ENCODE measurements around the gene POMP.

The POMP gene, protein sequence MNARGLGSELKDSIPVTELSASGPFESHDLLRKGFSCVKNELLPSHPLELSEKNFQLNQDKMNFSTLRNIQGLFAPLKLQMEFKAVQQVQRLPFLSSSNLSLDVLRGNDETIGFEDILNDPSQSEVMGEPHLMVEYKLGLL

DNA sequence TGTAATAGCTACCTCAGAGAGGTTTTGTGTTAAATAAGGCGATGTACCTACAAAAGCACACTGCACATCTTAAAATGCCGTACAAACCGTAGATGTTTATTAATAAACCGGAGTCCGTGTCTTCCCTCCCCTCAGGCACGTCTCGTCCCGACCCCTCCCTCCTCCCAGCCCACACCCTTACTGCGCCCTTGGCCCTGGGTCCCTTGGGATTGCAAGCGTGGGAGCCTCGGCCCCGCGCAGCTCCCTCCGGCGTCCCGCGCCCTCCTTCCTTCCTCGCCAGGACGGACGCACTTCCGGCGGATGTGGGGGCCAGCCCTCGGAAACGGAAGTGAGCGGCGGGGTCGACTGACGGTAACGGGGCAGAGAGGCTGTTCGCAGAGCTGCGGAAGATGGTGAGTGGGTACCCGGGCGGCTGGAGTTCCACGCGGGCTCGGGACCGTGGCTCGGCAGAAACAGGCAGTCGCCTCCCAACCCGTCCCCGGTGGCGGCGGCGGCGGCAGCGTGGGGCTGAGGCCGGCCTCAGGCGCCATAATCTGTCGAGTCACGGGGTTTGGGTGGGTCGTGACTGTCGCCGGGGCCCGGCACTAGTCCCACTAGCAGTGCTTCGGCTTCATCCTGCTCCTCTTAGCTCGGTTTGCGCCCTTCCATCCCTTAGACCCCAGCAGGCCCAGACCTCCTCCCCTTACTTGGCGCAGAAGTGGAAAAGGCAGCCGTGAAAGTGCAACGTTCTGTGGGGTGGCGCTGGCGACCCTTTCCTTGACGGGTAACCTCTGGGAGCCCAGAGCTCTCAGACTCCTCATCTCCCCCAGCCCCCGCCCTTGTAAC, at the start of gene POMP:
POMP (plus strand) TSS at position 335 of the 825 bp plus-strand sequence; CDS start at position 390, 55 bp downstream.
- DNase-seq (ENCODE audit: low read depth in 2 of 2): peak; percentile 87 to 91

DNA sequence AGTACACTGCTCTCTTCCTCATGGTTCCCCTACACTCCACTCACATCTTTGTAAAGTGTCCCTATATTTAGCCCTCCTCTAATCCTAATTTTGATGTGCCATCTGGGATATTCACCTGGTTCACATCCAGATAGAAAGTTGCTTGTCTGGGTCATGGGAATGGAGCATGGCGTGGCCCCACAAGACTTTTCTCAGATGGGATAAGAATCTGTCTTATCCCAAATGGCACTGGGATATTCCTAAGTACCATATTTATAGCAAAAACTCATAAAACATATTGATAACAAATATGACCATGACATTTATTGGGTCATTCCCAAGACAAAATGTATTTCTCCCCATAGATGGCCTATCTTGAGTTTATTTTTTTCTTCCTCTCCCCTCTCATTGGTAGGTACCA, 49.5 kb upstream of the POMP start:
- no peak for DNase-seq (ENCODE audit: low read depth in 2 of 2)

DNA sequence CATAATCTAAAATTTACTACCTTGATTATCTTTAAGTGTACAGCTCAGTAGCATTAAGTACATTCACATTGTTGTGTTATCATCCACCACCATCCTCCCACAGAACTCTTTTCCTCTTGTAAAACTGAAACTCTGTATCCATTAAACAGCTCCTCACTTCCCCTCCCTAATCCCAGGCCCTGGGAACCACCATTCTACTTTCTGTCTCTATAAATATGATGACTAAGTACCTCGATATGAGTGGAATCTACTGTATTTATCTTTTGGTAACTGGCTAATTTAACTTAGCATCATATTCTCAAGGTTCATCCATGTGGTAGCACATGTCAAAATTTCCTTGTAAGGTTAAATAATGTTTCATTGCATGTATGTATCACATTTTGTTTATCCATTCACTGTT, 49.0 kb upstream of the POMP start:
- DNase-seq (ENCODE audit: low read depth in 2 of 2): no peak

DNA sequence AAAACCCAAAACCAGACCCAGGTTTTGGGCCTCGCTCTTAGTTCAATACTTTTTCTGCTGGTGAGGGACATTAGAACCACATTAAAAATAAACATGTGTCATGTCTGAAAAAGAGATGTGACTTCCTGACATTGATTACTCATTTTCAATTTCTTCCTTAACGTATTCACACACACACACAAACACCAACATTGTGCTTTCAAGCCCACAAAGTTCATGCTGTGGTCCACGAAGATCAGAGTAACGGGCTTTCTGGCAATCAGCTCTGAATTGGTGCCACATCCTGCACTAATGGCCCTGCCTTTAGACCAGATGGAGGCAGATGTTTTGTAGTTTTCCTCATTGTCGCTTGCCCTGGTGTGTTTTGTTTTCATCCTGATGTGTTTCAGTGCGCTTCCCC, 47.9 kb upstream of the POMP start:
- no peak for DNase-seq (ENCODE audit: low read depth in 2 of 2)

DNA sequence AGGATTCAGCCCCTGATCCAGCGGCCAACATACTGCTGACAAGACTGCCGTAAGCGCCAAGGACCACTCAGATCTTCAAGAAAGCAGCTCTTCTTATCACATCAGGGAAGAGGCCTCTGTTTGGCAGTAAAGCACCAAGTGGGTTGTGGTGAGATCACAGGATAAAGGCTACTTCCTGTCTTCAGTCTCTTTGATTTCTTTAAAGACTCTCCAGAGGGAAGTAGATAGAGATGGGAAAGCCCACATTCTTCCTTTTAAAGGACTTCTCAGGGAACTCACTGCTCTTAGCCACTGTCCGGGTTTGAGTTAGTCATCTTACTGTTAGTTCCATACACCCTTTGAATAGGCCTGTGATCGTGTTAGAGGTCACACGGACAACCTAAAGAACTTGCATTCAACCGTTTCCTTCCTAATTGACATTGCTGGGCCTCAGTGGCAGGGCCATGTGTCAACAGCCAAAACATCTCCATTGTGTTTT, 47.2 kb upstream of the POMP start:
- DNase-seq (ENCODE audit: low read depth in 2 of 2): no peak

DNA sequence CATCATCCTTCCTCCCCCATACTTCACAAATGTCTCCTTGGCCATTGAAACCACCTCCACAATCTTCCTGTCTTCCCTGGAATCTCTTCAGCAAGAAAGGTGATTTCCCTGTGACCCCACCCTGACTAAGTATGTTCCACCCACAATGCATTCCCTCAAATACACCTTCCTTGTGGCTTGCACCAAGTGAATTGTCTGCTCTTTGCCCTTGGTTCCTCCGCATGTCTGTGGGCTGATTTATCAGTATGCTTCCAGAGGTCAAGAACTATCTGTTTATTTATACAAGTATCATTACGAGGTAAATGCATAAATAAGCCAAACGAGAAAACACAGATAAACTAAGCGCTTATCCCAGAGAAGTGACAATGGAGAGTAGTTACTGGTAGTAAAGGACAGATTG, 45.4 kb upstream of the POMP start:
- DNase-seq (ENCODE audit: low read depth in 2 of 2): no peak

DNA sequence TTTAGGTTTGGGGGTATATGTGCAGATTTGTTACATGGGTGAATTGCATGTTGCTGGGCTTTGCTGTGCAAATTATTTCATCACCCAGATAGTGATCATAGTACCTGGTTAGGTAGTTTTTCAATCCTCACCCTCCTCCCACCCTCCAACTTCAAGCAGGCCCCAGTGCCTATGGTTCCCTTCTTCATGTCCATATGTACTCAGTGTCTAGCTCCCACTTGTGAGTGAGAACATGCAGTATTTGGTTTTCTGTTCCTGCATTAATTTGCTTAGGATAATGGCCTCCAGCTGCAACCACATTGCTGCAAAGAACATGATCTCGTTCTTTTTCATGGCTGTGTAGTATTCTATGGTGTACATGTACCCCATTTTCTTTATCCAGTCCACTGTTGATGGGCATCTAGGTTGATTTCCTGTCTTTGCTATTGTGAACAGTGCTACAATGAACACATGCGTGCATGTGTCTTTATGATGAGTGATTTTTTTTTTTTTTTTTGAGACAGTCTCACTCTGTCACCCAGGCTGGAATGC, 42.9 kb upstream of the POMP start:
- no peak for DNase-seq (ENCODE audit: low read depth in 2 of 2)

DNA sequence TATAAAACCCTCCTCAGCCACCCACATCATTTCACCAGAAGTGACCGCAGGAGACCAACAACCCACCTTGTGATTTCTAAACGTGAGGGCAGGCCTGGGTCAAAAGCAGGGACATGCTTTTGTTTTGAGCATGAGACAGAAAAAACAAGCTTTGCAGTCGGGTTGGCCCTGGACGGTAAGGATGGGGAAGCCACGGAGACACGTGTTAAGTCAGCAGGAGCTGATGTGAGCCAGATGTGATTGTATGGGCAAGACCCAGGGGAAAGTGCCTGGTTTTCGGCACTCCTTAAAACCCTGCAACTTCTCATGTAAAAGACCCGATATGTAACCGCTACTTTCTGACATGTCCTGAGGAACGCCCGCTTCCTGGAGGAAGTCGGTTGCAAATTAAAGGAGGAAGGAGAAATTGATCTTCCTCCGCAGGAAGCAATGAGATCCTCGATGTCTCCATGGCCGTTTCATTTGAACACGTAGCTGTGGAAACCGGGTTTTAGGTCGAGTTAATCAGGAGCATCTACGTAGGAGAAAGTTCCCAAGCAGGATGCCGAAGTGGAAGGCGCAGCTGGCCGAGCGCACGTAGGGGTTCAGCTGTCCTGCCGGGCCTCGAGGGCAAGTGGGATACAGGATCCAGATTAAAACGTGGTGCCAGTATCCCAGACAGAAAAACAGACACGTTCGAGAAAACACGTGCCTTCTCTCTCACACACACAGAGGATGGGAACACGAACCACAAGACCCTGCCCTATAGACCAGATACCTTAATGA, 40.5 kb upstream of the POMP start:
- DNase-seq (ENCODE audit: low read depth in 2 of 2): no peak

DNA sequence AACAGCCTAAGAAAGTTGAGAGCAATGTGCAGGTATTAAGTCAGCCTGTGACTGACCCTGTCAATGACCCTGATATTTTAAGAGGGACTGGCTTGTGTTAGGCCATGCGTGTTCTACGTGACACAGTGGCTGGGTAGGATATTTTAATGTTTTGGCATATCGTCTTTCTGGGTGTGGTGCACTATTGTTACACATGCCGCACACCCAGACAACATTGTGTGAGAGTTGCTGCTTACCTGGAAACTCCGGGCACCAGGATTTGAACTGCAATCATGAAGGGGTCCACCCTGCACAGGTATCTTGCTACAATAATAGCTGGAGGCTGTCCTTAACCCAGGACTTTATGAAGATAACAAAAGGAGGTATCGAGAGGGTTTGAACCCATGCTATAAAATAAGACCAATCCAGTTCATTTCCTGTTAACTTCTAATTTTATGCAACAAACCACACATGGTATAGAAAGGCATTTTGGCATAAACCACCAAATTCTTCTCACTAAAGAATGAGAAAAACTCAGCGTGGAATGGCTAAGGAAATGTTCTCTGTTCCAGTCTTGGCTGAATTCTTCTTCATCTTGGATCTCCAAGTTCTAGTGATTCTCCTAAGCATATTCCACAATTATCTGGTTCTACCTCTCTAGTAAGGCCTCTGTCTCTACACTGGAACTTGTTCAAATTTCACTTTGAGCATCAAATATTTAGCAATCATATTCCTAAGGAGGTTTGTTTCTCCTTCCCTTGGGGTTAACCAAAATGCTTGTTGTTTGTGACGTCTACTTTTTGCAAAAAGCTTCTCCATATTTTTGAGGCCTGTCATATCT, 38.7 kb upstream of the POMP start:
- no peak for DNase-seq (ENCODE audit: low read depth in 2 of 2)

DNA sequence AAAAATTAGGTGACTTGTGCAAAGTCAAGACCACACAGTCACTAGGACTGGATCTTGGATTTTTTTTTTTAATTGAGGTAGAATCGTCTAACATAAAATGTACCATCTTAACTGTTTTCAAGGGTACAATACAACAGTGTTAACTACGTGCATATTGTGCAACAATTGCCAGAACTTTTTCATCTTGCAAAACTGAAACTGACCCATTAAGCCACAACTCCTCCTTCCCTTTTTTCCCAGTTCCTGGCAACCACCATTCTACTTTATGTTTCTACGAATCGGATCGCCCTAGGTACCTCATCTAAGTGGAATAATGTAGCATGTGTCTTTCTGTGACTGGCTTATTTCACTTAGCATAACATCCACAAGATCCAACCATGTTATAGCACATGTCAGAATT, 37.5 kb upstream of the POMP start:
- no peak for DNase-seq (ENCODE audit: low read depth in 2 of 2)

DNA sequence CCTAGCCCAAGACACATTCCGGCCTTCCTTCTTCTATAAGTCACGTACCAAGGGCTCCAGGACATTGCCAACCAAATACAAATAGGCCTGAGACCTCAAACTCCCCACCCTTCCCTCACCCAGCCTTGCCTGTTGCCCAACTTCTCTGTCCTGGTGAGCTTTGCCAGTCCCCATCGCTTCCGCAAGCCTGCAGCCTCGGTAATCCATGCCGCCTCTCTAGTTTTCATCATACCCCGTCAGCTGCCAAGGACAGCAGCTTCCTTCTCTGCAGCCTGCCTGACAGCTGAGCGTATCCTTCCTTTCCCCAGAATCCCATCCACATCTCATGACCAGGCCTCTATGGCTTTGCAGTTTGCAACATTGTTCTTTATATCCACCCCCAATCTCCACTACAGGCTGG, 36.6 kb upstream of the POMP start:
- DNase-seq (ENCODE audit: low read depth in 2 of 2): no peak

DNA sequence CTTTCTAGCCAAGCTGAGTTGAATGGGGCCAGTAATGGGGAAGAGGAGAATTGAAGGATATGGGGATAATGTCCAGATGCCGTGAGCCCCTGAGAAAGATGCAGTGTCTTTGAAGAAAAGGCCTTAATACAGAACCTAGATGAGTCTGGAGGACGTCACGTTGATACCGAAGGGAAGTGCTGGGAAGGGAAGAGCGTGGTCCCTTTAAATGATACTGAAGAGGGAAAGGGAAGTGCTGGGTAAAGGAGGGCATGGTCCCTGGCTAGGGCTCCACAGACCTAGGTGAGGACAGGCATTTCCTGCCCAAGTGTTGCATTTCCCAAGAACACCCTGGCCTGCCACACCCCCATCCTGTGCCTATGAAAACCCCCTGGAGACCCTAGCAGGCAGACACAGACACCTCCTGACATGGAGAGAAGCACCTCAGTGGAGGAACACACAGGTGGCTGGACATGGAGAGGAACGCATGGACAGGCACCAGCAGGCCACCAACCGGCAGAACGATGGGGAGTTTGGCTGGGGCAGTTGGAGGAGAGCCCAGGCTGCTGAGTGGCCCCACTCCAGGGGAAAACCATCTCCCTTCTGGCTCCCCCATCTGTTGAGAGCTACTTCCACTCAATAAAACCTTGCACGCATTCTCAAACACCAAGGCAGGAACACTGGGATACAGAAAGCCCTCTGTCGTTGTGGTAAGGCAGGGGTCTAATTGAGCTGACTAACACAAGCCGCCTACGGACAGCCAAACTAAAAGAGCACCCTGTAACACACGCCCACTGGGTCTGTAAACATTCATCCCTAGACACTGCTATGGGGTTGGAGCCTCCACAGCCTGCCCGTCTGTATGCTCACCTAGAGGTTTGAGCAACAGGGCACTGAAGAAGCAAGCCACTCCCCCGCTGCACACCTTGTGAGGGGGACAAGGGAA, 34.9 kb upstream of the POMP start:
- no peak for DNase-seq (ENCODE audit: low read depth in 2 of 2)

DNA sequence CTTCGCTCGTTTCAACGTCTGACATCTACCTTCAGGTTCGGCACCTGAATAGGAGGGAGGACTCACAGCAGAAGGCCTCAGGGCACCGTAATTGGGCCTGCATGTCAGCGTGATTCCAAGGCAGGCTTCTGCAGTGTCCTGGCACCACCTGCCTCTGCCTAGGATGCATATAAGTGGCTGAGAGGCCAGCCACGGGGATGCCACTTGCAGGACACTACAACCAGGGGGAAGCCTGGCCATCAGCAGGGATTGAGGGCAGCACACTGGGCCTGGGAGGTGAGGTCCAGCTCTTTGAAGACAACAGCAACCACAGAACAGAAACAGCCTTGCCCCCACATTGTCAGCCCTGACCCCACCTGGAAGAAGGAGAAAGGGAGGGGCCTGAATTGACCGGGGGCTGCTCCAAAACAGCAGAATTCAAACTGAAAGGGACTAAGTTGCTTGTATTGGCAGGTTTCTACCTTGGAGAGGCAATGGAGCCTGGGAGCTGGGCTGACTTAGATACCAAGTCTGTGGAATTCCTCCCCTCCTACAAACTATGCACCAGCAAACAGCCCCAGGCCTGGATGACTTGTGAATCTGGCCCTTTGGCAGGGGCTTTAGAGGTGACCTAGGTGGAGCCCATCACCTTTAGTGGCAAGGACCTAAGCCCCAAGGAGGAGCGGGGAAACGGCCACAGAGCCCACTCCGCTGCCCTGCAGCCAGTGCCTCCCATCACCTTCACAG, 34.1 kb upstream of the POMP start:
- no peak for DNase-seq (ENCODE audit: low read depth in 2 of 2)

DNA sequence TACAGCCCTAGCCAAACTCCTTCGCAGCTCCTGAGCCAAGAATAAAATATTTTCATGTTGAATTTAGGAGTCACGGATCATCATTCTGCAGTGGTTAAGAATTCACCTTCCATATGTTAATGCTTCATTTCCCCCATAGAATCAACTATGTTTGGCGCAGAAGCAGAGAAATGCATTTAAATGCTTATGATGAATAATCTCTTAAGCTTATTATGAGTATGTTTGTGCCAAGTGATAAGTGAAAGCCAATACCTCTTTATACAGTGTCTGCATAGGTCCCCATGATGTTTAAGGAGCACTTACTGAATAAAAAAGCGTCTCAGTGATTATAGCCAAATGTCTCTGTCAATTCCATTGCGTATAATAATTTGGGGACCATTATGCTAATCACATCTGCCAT, 32.7 kb upstream of the POMP start:
- DNase-seq (ENCODE audit: low read depth in 2 of 2): no peak

DNA sequence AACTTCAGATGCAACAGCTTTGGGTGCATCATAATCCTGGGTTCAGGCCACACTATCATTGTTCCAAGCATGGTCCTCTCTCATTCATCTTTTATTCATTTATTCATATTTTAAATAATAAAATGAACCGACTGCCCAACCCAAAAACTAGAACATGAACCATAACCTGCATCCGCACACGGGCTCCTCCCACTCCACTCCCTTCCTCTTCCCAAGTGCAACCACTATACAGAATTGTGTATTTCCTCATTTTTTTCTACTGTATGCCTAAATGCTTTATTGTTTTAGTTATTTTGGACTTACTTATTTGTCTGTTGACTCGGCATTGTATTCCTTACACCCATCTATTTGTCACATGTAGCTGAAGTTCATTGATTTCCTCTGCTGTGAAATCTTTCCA, 30.7 kb upstream of the POMP start:
- DNase-seq (ENCODE audit: low read depth in 2 of 2): no peak

DNA sequence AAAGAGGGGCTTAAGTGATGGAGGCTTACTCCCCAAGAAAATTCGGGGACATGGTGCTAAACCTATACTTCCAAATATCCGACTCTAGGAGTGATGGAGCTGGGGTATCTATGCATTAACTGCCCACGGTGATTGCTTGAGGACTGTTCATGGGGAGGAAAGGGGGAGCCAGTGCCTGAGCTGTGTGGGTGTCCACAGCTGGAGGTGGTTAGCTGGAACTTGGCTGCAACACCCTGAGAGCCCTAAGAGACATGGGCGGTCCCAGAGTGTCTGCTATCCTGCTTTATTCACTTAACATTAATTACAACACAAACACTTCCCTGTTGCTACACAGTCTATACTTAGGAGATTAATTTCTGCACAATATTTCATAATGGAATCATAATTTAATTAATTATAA, 28.1 kb upstream of the POMP start:
- DNase-seq (ENCODE audit: low read depth in 2 of 2): no peak

DNA sequence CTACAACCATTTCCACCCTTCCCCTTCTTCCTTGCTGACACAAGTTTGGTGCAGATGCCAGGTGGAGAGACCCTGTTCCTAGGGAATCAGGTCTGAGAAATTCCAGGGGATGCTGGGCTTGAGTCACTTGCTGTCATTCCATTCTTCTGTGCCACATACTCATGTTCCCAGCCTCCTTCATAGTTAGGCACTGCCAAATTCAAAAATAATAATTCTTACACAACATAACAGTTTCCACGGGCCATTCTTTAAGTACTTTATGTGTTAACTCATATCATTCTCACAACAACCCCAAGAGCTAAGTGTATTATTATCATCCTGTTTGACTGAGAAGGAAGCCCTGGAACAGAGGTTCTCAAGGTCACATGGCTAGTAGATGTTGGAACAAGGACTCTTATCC, 27.1 kb upstream of the POMP start:
- DNase-seq (ENCODE audit: low read depth in 2 of 2): no peak

DNA sequence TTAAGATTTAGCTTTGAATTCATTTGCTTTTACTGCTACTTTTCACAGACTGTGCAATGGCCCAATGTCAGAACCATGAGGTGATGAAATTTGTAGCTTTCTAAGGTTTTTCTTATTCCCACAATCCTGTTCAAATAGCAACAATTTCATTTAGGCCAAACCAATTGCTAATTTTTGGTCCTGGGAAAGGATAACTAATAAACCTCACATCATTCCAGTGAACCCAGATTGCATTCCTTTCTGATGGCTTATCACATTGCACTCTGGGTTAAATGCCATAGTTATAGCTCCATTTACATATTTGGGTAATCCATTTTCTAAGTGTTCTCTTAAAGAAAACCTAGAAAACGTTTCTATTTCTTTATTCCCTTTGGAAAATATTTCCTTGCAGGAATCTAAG, 22.9 kb upstream of the POMP start:
- DNase-seq (ENCODE audit: low read depth in 2 of 2): no peak

DNA sequence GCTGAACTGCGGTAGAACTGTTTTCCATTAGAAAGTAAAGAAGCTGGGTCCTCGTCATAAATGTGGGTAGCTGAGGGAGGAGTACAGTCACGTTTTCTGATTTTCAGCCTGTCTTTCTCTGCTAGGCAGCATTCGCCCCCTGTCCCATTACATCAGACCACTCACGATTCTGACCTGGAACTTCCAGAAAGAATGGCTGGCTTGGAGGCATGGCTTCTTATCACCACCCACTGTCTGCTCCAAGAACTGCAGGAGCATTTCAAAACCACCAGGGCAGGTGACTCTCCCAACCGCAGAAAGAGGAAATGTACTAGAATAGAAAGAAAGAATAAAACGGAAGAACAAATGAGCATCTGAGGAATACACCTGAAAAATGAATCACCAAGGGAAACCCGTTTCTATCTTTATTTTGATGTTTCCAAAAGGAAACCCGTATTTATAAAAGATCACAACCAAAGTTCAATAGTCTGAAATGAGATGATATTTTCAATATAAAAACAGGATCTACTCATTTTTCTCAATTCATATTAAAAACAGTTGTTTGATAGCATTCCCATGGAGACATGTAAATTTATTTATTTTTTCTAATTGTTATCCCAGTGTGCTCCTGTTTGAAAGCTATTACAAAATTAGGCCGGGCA, 22.1 kb upstream of the POMP start:
- peak in 1 of 2 experiments; percentile 30 for DNase-seq (ENCODE audit: low read depth in 2 of 2)
